Mucosa of descending colon (tissue), 3 donors: ENCODE data around the gene UBE2QL1. TPM values are rescaled to one million over a fixed set of nuclear protein-coding genes. Genes with fewer than 3 reads are reported as not detected.
A peak's percentile ranks its signal among the peaks of the same experiment; 100 is the strongest.

Experiments used
- ATAC-seq: fragments of 200-7000 bp; cut with Tn5 transposase; one replicate; pipeline ENCODE4 v1.9.1; 2020; ENCODE audit warnings: mild to moderate bottlenecking, moderate library complexity
- DNase-seq, 3 donors: peaks; one replicate each; pipeline ENCODE4 v3.0.0-alpha.2; 2020
- H3K36me3 ChIP-seq: fragments of 200-600 bp; one replicate; pipeline ENCODE4 v1.8.0; 2021; ENCODE audit warnings: low read depth, mild to moderate bottlenecking
- H3K4me1 ChIP-seq: fragments of 200-600 bp; one replicate; pipeline ENCODE4 v1.8.0; 2021; ENCODE audit warnings: low read depth, mild to moderate bottlenecking
- H3K4me3 ChIP-seq: fragments of 200-600 bp; one replicate; pipeline ENCODE4 v1.8.0; 2021; ENCODE audit warnings: mild to moderate bottlenecking
- H3K9me3 ChIP-seq: fragments of 200-600 bp; one replicate; pipeline ENCODE4 v1.8.0; 2021; ENCODE audit warnings: mild to moderate bottlenecking
- CTCF ChIP-seq: fragments of 200-600 bp; IDR thresholded peaks from one replicate; pipeline ENCODE4 v1.8.0; 2022; ENCODE audit warnings: antibody characterized with exemption, mild to moderate bottlenecking
- intact Hi-C, 2 donors: fragments of 100-400 bp; cut with DNase I in 1 of 2; cut with micrococcal nuclease in 1 of 2; formaldehyde crosslinking; loops; one replicate each; pipeline versions ENCODE4 v1.11.0 to v1.11.1; 2022; cut with DNase I, micrococcal nuclease
- total RNA-seq, 3 donors: library from RNA; stranded (reverse); fragmentation: NEBNext Ultra II Directional in 2 of 3; extraction: Animal tissue kit (Norgen Biotek cat#: 25700) in 2 of 3; gene quantifications; one replicate each; pipeline versions ENCODE4 v1.2.1 to v1.2.4, GENCODE V29; 2021 to 2023
- donor health status: DM: no; HTN: no; CAD: no; lungs with moderate emphysema.
- donor health status: DM: no; HTN: no; CAD: no.
- donor health status: DM: no; HTN: yes; CAD: no.

The UBE2QL1 gene
- total RNA-seq, 3 donors from 2014 or later, result 0.19 to 4.1 (median 0.26) TPM

GRCh38 chr5:6516823-6517222 lies 68.2 kb downstream of the UBE2QL1 start:
- TF ChIP-seq CTCF, result no peak
- Histone ChIP-seq H3K9me3 (no peaks in the 10 kb centered on the region), H3K4me1 (no peaks in the 10 kb centered on the region), H3K4me3 (no peak overlapping the region), H3K36me3 (no peaks in the 10 kb centered on the region)
- ATAC-seq (no peak), DNase-seq (no peak)
- intact Hi-C loops, result no loop called here

GRCh38 chr5:6517510-6517909 lies 68.9 kb downstream of the UBE2QL1 start:
- no peaks in the 10 kb centered on the region for H3K9me3 ChIP-seq
- peak; percentile 31 for ATAC-seq
- H3K4me1 ChIP-seq, result no peaks in the 10 kb centered on the region
- H3K36me3 ChIP-seq, result no peaks in the 10 kb centered on the region
- intact Hi-C loops, result no loop called here
- no peak for DNase-seq
- no peak for TF ChIP-seq CTCF
- H3K4me3 ChIP-seq, result no peak overlapping the region

- Histone ChIP-seq H3K4me3 (no peak overlapping the region), H3K9me3 (no peaks in the 10 kb centered on the region), H3K36me3 (no peaks in the 10 kb centered on the region), H3K4me1 (no peaks in the 10 kb centered on the region)
- no peak for ATAC-seq
- no peak for TF ChIP-seq CTCF
- DNase-seq, result no peak
- intact Hi-C loops, result no loop called here
Observed at GRCh38 chr5:6518298-6519057, 69.8 kb downstream of the UBE2QL1 start.

- DNase-seq, result no peak
- intact Hi-C loops, result no loop called here
- Histone ChIP-seq H3K4me3 (no peak overlapping the region), H3K36me3 (no peaks in the 10 kb centered on the region), H3K4me1 (no peaks in the 10 kb centered on the region), H3K9me3 (no peaks in the 10 kb centered on the region)
- no peak for ATAC-seq
- TF ChIP-seq CTCF, result no peak
Observed at GRCh38 chr5:6520201-6520600, 71.5 kb downstream of the UBE2QL1 start.

GRCh38 chr5:6522331-6522730 lies 73.7 kb downstream of the UBE2QL1 start:
- Histone ChIP-seq H3K9me3 (no peaks in the 10 kb centered on the region), H3K4me1 (no peaks in the 10 kb centered on the region), H3K4me3 (no peak overlapping the region), H3K36me3 (no peaks in the 10 kb centered on the region)
- ATAC-seq, result no peak
- DNase-seq, result no peak
- intact Hi-C loops, result no loop called here
- TF ChIP-seq CTCF, result no peak
